H1 (cell line): Measurements from ENCODE around the gene TDP1. TPM values are rescaled to one million over a fixed set of nuclear protein-coding genes. Genes with fewer than 3 reads are reported as not detected.
"Not testable (repeated sequence)": the region's sequence is repeated elsewhere in the genome, so short reads cannot be mapped to it uniquely, and the experiment has no call there.

ENCODE experiments used
- CTCF ChIA-PET: fragments of 300-600 bp; sonication (Branson Sonifier 250); formaldehyde crosslinking; loops from one replicate; lab custom pipeline; 2021; ENCODE audit not compliant: partially characterized antibody; lab: Charles Lee
- POLR2A ChIA-PET: fragments of 300-600 bp; sonication (Branson Sonifier 250); formaldehyde crosslinking; loops from one replicate; lab custom pipeline; 2021; ENCODE audit warnings: inconsistent platforms; ENCODE audit not compliant: partially characterized antibody; lab: Charles Lee
- DNase-seq, 2 experiments: peaks; one replicate each; pipeline versions ENCODE4 v3.0.0 to v3.0.0-alpha.2; 2010 to 2022; ENCODE audit warnings: low spot score in 2 of 2, low read depth in 1 of 2, mixed read lengths in 1 of 2
- FAIRE-seq: peaks from 2 replicates; lab custom pipeline; 2011; peaks lifted over from hg19 to GRCh38; lab: Jason Lieb, UNC
- H2AFZ ChIP-seq: 2 replicates; pipeline ENCODE4 v1.8.1; 2012; ENCODE audit warnings: low read length, inconsistent platforms
- H2AK5ac ChIP-seq: 2 replicates; pipeline ENCODE4 v1.6.1; 2013; ENCODE audit warnings: low read depth, low read length
- H2BK120ac ChIP-seq: replicated peaks from 2 replicates; pipeline ENCODE3; 2013; ENCODE audit warnings: low read depth, low read length, inconsistent platforms
- H2BK12ac ChIP-seq: 2 replicates; pipeline ENCODE4 v1.6.1; 2013; ENCODE audit warnings: low read depth, low read length
- H2BK15ac ChIP-seq: 2 replicates; pipeline ENCODE4 v1.6.1; 2013; ENCODE audit warnings: low read length
- H2BK20ac ChIP-seq: 2 replicates; pipeline ENCODE4 v1.6.1; 2013; ENCODE audit warnings: low read length
- H2BK5ac ChIP-seq: 2 replicates; pipeline ENCODE4 v1.6.1; 2013; ENCODE audit warnings: low read depth, low read length
- H3K14ac ChIP-seq: 2 replicates; pipeline ENCODE4 v1.6.1; 2013; ENCODE audit warnings: inconsistent platforms; ENCODE audit not compliant: insufficient read length
- H3K18ac ChIP-seq: 2 replicates; pipeline ENCODE4 v1.6.1; 2013; ENCODE audit warnings: low read length; ENCODE audit errors: extremely low read depth
- H3K23ac ChIP-seq: 2 replicates; pipeline ENCODE4 v1.6.1; 2013; ENCODE audit warnings: inconsistent platforms; ENCODE audit not compliant: insufficient read length
- H3K23me2 ChIP-seq: 2 replicates; pipeline ENCODE4 v1.6.1; 2013; ENCODE audit warnings: low read depth, low read length
- H3K27ac ChIP-seq: 2 replicates; pipeline ENCODE4 v1.6.1; 2011; ENCODE audit warnings: low read depth, low read length, inconsistent platforms
- H3K27me3 ChIP-seq, 4 experiments: replicated peaks in 1 of 4; 1 replicate in 1 of 4; 2 replicates in 3 of 4; pipeline versions ENCODE4 v1.6.1 to v1.8.1; 2011 to 2013; ENCODE audit warnings: low read length in 3 of 4, mild to moderate bottlenecking in 3 of 4, inconsistent platforms in 2 of 4, mixed read lengths in 2 of 4, moderate library complexity in 1 of 4; ENCODE audit not compliant: control insufficient read depth in 3 of 4, insufficient read depth in 3 of 4; ENCODE audit errors: extremely low read depth in 1 of 4
- H3K36me3 ChIP-seq, 4 experiments: 2 replicates each; pipeline versions ENCODE4 v1.6.1 to v1.8.1; 2011 to 2013; ENCODE audit warnings: mild to moderate bottlenecking in 4 of 4, low read length in 3 of 4, moderate library complexity in 2 of 4, control low read depth in 1 of 4, inconsistent platforms in 1 of 4; ENCODE audit not compliant: insufficient read depth in 4 of 4, control insufficient read depth in 2 of 4
- H3K4ac ChIP-seq: replicated peaks from 2 replicates; pipeline ENCODE3; 2013; ENCODE audit warnings: low read length, low read depth, mixed read lengths, inconsistent platforms; ENCODE audit not compliant: insufficient read length
- H3K4me1 ChIP-seq, 4 experiments: replicated peaks in 1 of 4; 1 replicate in 1 of 4; 2 replicates in 3 of 4; pipeline versions ENCODE4 v1.6.1 to v1.8.1; 2011 to 2013; ENCODE audit warnings: low read length in 3 of 4, inconsistent platforms in 2 of 4, mixed read lengths in 1 of 4; ENCODE audit not compliant: insufficient read depth in 4 of 4, control insufficient read depth in 3 of 4
- H3K4me2 ChIP-seq, 2 experiments: 2 replicates each; pipeline versions ENCODE4 v1.6.1 to v1.8.1; 2011 to 2013; ENCODE audit warnings: low read depth in 2 of 2, low read length in 2 of 2, control low read depth in 1 of 2, inconsistent platforms in 1 of 2, mild to moderate bottlenecking in 1 of 2; ENCODE audit not compliant: insufficient read depth in 1 of 2
- H3K4me3 ChIP-seq, 4 experiments: fragments of 200-600, 300-600 bp in 1 of 4; sonication (generic), shearing (Covaris generic), sonication (Bioruptor Twin) in 1 of 4; 2 replicates each; pipeline versions ENCODE4 v1.5.1 to v1.8.1; 2011 to 2016; ENCODE audit warnings: low read length in 4 of 4, low read depth in 3 of 4, control low read depth in 2 of 4, inconsistent platforms in 2 of 4, mild to moderate bottlenecking in 2 of 4, mixed read lengths in 1 of 4, moderate library complexity in 1 of 4; ENCODE audit not compliant: insufficient read depth in 2 of 4; ENCODE audit errors: extremely low read depth in 1 of 4
- H3K56ac ChIP-seq: replicated peaks from 2 replicates; pipeline ENCODE3; 2013; ENCODE audit warnings: low read depth, mild to moderate bottlenecking, mixed read lengths, low read length, inconsistent platforms; ENCODE audit not compliant: insufficient read length
- H3K79me1 ChIP-seq: 2 replicates; pipeline ENCODE4 v1.6.1; 2013; ENCODE audit warnings: low read depth, low read length, control low read depth
- H3K79me2 ChIP-seq, 2 experiments: 2 replicates each; pipeline versions ENCODE4 v1.6.1 to v1.8.1; 2012 to 2013; ENCODE audit warnings: low read length in 2 of 2, mild to moderate bottlenecking in 2 of 2, inconsistent platforms in 1 of 2; ENCODE audit not compliant: insufficient read depth in 2 of 2, control insufficient read depth in 1 of 2
- H3K9ac ChIP-seq, 4 experiments: replicated peaks in 1 of 4; 1 replicate in 1 of 4; 2 replicates in 3 of 4; pipeline versions ENCODE4 v1.6.1 to v1.8.1; 2011 to 2013; ENCODE audit warnings: low read depth in 3 of 4, low read length in 3 of 4, control low read depth in 2 of 4, mild to moderate bottlenecking in 2 of 4, moderate library complexity in 2 of 4, inconsistent platforms in 1 of 4; ENCODE audit errors: extremely low read depth in 1 of 4
- H3K9me3 ChIP-seq, 2 experiments: 2 replicates each; pipeline versions ENCODE4 v1.6.1 to v1.8.1; 2012 to 2013; ENCODE audit warnings: mild to moderate bottlenecking in 2 of 2, moderate library complexity in 2 of 2, control low read depth in 1 of 2, inconsistent platforms in 1 of 2, low read depth in 1 of 2, low read length in 1 of 2, mixed read lengths in 1 of 2; ENCODE audit not compliant: insufficient read depth in 2 of 2
- H4K20me1 ChIP-seq, 2 experiments: replicated peaks in 1 of 2; 2 replicates each; pipeline versions ENCODE3 to v1.8.1; 2011 to 2013; ENCODE audit warnings: inconsistent platforms in 2 of 2, low read length in 2 of 2, mild to moderate bottlenecking in 1 of 2; ENCODE audit not compliant: insufficient read depth in 2 of 2, control insufficient read depth in 1 of 2
- H4K5ac ChIP-seq: 2 replicates; pipeline ENCODE4 v1.6.1; 2013; ENCODE audit warnings: low read length, low read depth, mixed read lengths, inconsistent platforms; ENCODE audit not compliant: insufficient read length
- H4K8ac ChIP-seq: 2 replicates; pipeline ENCODE4 v1.8.0; 2013; ENCODE audit warnings: mild to moderate bottlenecking, moderate library complexity, low read length, inconsistent platforms; ENCODE audit not compliant: insufficient read depth; ENCODE audit errors: extremely low read depth
- H4K91ac ChIP-seq: replicated peaks from 2 replicates; pipeline ENCODE3; 2013; ENCODE audit warnings: low read length, mixed read lengths, inconsistent platforms; ENCODE audit not compliant: insufficient read length
- WGBS, 2 experiments: shearing (Covaris generic) in 1 of 2; methylation state at CpG; one replicate each; pipeline versions ENCODE4 v1.1.6 to v1.1.7; 2013 to 2015; ENCODE audit warnings: low lambda C conversion rate in 2 of 2, mixed read lengths in 2 of 2, inconsistent platforms in 1 of 2, low coverage in 1 of 2, missing lambda C conversion rate in 1 of 2; ENCODE audit not compliant: insufficient replicate concordance in 2 of 2, insufficient coverage in 1 of 2, insufficient read length in 1 of 2; ENCODE audit errors: extremely low coverage in 1 of 2, missing lambda C conversion rate in 1 of 2; 5-methylcytosine and 5-hydroxymethylcytosine counted together
- polyA plus RNA-seq, 7 experiments: library from polyadenylated mRNA; depleted of rRNA in 3 of 7; stranded (reverse) in 5 of 7; unstranded in 2 of 7; fragments of >200 nt in 5 of 7; fragments of 200-250 nt in 2 of 7; gene quantifications; 1 replicate in 5 of 7; 2 replicates in 1 of 7; 4 replicates in 1 of 7; pipeline versions ENCODE4 v1.2.1 to v1.2.3, GENCODE V29; 2011 to 2013; ENCODE audit warnings: missing spikeins in 2 of 7, mixed read lengths in 2 of 7
- total RNA-seq: library from RNA; stranded (reverse); fragmentation: NEBNext Ultra II Directional; extraction: Animal tissue kit (Norgen Biotek cat#: 25700); gene quantifications from 2 replicates; pipeline ENCODE4 v1.2.1, GENCODE V29; 2021

The TDP1 gene
- total and polyA plus RNA-seq, 2 of the 8 experiments (the other 6 are each of a cell fraction or from before 2014, with no cell fraction given) = 32.2 to 69.9 TPM

DNA sequence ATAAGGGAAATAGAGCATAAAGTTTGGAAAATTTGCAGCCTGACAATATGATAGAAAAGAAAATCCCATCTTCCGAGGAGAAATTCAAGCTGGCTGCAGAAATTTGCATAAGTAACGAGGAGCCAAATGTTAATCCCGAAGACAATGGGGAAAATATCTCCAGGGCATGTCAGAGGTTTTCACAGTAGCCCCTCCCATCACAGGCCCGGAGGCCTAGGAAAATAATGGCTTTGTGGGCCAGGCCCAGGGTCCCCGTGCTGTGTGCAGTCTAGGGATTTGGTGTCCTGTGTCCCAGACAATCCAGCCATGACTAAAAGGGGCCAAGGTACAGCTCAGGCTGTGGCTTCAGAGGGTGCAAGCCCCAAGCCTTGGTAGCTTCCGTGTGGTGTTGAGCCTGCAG, 133.8 kb downstream of the TDP1 start:
- DNase-seq, H3K9me3 ChIP-seq, H3K4me2 ChIP-seq, H3K4me3 ChIP-seq, POLR2A ChIA-PET, H4K91ac ChIP-seq, H3K36me3 ChIP-seq, H2AFZ ChIP-seq, H4K5ac ChIP-seq, H3K9ac ChIP-seq, H3K27me3 ChIP-seq, H3K18ac ChIP-seq, H3K14ac ChIP-seq, H2BK120ac ChIP-seq, H2BK12ac ChIP-seq, H3K27ac ChIP-seq, H2AK5ac ChIP-seq, H3K23me2 ChIP-seq, H3K79me2 ChIP-seq, H2BK15ac ChIP-seq, H3K4me1 ChIP-seq, H3K56ac ChIP-seq, H2BK20ac ChIP-seq, H4K8ac ChIP-seq, H3K79me1 ChIP-seq, H2BK5ac ChIP-seq, H4K20me1 ChIP-seq, FAIRE-seq, H3K4ac ChIP-seq, H3K23ac ChIP-seq: not testable (repeated sequence)
- WGBS, 2 experiments = 72% methylated on average over 6 of the region's 6 CpGs; no CpG with 5 or more reads in 1 of the 2 experiments
- CTCF ChIA-PET = interaction anchor here (1.3 to 2.0 kb wide), 2 partner anchors 13 to 21 kb away, joined by 4 to 6 read pairs; no protein-coding TSS in a partner anchor
